GM21737 (cell line): ENCODE data around the gene TJP1.
"Not testable (repeated sequence)": the region's sequence is repeated elsewhere in the genome, so short reads cannot be mapped to it uniquely, and the experiment has no call there.

Experiments
- ATAC-seq: cut with Tn5 transposase; IDR thresholded peaks from one replicate; pipeline ENCODE4 v1.9.1; 2021; ENCODE audit warnings: mild to moderate bottlenecking, moderate library complexity; ENCODE audit not compliant: unreplicated experiment

Gene TJP1

GRCh38 chr15:29670266-29670665, 152.0 kb downstream of the TJP1 start:
- no peak for ATAC-seq

- no peak for ATAC-seq
Measured at GRCh38 chr15:29669823-29670222, 152.4 kb downstream of the TJP1 start.

- no peak for ATAC-seq
Measured at GRCh38 chr15:29668120-29668602, 154.1 kb downstream of the TJP1 start.

GRCh38 chr15:29666241-29666640, 156.0 kb downstream of the TJP1 start:
- ATAC-seq: no peak

DNA sequence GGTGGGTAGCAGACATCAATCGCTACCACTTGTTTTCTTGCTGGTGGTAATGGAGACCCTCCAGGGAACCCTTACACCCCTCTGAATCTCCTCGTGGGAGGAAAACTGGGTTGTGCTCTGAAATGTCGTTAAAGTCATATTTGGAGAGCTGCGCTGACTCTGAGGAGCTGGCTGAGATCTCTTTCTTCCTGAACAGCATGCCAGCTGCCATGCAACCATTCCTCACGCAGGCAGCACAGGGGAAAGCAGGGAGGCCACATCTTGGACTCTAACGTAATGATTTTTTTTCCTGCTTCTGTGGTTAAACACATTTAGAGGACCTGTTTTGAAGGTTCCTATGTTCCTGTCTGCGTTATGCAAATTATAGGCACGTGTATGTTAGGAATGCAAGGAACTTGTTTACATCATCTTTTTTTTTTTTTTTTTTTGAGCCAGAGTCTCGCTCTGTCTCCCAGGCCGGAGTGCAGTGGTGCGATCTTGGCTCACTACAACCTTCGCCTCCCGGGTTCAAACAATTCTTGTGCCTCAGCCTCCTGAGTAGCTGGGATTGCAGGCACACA, 156.7 kb downstream of the TJP1 start:
- no peak for ATAC-seq

GRCh38 chr15:29664406-29664805, 157.9 kb downstream of the TJP1 start:
- ATAC-seq: no peak

DNA sequence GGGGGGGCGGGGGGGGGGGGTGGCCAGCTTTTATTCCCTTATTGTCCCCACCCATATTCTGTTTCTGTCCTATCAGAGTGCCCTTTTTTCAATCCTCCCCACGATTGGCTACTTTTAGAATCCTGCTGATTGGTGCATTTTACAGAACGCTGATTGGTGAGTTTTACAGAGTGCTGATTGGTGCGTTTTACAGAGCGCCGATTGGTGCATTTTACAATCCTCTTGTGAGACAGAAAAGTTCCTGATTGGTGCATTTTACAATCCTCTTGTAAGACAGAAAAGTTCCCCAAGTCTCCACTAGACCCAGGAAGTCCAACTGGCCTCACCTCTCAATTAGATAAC, 164.8 kb downstream of the TJP1 start:
- not testable (repeated sequence) for ATAC-seq

- ATAC-seq: no peak
Measured at GRCh38 chr15:29656636-29657475, 165.4 kb downstream of the TJP1 start.

DNA sequence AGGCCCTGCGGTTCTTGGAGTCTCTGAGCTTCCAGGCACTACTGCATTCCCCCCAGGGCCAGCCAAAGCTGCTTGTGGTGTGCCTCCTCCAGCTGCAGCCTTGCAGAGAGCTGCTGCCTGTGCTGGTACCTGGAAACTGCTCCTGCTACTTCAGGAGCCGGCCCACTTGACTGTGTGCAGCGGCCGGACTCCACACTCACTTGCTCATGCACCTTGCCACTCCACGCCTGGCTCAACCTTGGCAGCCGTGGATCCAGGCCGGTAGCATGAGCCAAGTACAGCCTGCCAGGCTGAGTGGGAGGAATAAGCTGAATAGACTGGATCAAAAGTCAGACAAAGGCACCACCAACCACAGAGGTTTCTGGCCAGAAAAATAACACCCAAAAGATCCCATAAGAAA, 169.7 kb downstream of the TJP1 start:
- ATAC-seq: no peak

GRCh38 chr15:29651476-29652233, 170.6 kb downstream of the TJP1 start:
- no peak for ATAC-seq
